ENCODE results near the gene KY. TPM values are rescaled to one million over a fixed set of nuclear protein-coding genes. Genes with fewer than 3 reads are reported as not detected.

Gene KY
- total RNA-seq: 1.2 and 8.0 TPM in 2 replicates

GRCh38 chr3:134650431-134651346, at the start of gene KY:
TSS of gene KY (minus strand) at chr3:134651022. CDS start at chr3:134650960, 62 bp downstream.

Other genes starting within 250 kb of the KY start
- 101 and 135 TPM in 2 replicates for gene ANAPC13, start 165.0 kb downstream of the KY start, total RNA-seq
- gene CEP63, start 165.0 kb downstream of the KY start, total RNA-seq: 20.5 and 20.7 TPM in 2 replicates
- 1.8 and 8.9 TPM in 2 replicates for gene EPHB1, start 144.2 kb upstream of the KY start, total RNA-seq

All from smooth muscle cell of the umbilical artery (primary cell).